HG02588 (cell line): ENCODE measurements around the gene KCNC1.

Experiments used
- ATAC-seq: cut with Tn5 transposase; IDR thresholded peaks from one replicate; pipeline ENCODE4 v1.9.1; 2021; ENCODE audit warnings: mild to moderate bottlenecking, moderate library complexity; ENCODE audit not compliant: unreplicated experiment

The KCNC1 gene

DNA sequence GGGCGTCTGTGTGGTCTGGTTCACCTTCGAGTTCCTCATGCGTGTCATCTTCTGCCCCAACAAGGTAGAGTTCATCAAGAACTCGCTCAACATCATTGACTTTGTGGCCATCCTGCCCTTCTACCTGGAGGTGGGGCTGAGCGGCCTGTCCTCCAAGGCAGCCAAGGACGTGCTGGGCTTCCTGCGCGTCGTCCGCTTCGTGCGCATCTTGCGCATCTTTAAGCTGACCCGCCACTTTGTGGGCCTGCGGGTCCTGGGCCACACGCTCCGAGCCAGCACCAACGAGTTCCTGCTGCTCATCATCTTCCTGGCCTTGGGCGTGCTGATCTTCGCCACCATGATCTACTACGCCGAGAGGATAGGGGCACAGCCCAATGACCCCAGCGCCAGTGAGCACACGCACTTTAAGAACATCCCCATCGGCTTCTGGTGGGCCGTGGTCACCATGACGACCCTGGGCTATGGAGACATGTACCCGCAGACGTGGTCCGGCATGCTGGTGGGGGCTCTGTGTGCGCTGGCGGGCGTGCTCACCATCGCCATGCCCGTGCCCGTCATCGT lies 37.3 kb downstream of the KCNC1 start:
- ATAC-seq = no peak

DNA sequence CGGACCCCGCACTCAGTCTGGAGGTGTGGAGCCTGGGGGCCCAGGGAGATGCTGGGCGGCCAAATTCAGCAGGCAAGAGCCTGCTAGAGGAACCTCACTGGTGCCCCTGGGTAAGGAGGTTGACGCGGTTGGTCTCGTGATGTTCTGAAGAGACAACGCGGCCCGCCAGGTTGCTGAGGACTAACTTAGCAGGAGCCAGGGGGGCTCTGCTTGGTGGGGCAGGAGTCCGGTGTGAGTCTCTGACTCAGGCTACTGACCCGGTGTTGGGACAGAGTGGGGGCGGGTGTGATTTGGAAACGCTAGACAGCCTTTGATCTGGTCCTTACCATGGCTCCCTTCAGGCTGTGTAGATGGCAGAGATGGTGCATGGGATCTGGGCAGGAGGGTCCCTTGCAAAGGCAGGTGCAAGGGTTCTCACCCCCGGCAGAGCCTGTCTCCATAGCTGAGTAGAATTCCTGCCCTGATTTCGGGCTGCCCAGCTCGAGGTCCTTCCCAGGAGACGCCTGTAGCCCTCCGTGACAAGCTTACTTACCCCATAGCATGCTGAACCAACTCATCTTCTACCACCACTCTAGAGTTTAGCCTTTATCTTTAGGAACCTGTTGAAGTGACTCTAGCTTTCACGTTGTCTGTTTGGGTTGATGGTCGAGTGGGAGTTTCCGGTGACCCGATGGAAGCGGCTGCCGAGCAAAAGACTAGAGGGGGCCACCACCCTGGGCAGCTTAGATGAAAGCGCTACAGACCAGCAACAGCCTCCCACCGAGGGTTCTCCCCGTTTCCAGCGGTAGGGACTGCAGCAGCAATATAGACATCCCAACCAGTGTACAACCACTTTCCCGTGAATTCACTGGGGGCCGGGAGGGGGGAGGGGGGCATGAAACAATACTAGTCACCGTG lies 38.4 kb downstream of the KCNC1 start:
- no peak for ATAC-seq

DNA sequence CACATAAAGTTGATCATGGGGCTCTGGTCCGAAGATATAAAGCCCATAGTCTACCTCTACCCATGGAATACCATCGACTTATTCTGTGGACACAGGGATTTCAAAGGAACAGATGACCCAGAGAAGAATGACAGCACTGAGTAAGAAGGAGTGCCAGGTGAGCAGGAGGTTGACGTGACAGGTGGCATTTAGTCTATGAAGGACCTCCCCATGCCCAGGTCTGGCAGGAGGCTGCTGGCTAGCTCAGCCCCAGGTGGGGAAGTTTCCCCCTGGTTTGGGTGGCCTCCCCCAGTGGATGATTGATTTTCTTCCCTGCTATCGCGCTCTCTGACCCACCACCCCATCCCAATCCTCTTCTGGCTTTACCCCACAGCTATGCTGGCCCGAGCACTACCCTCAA lies 39.1 kb downstream of the KCNC1 start:
- ATAC-seq = no peak

DNA sequence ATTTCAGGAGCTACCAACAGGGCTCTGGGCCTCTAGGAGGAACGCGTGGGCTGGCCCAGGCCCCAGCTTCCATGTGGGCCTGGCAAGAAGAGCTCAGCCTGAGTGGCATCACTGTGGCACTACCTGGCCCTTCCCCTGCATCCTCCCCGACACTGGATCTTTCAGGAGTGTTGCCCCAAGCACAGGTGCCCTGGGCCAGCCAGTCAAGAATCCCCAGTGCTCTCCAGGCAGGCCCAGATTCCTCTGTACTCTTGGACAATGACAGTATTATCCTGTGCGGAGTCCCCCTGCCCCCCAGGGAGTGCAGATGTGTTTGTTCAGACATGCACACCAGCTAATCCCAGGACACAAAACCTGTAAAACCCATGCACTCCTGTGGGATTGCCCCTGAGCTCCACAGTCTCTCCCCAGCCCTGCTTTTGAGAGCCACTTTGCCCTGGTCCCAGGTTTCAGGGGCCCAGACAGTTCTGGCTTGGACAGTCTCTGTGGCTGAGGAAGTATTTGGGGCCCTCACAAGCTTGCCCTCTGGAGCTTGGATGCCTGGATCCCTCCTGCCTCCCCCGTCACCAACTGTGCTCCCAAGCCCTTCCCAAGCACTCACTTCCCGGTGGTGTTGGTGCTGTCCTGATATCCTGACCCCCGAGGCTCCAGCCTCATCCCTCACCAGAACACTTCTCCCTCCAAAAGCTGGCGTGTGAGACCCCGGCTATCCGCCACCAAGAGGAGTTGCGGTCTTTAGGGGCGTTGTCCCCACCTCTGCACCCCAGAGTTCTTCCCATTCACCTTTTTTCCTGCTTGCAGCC lies 39.9 kb downstream of the KCNC1 start:
- no peak for ATAC-seq

DNA sequence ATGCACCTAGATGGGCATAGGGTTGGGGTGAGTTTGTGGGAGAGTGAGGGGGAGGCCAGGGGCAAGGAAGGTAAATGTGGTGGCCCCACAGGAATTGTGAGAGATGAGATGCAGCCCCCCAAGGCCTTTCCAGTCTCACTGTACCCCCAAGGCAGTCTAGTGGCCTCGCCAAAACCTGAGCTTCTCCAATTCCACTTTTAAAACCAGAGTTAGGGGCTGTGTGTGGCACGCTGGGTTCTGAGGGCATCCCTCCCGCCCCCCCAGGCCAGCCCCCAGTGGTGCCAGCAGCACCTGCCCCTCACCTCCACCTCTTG lies 40.4 kb downstream of the KCNC1 start:
- no peak for ATAC-seq

DNA sequence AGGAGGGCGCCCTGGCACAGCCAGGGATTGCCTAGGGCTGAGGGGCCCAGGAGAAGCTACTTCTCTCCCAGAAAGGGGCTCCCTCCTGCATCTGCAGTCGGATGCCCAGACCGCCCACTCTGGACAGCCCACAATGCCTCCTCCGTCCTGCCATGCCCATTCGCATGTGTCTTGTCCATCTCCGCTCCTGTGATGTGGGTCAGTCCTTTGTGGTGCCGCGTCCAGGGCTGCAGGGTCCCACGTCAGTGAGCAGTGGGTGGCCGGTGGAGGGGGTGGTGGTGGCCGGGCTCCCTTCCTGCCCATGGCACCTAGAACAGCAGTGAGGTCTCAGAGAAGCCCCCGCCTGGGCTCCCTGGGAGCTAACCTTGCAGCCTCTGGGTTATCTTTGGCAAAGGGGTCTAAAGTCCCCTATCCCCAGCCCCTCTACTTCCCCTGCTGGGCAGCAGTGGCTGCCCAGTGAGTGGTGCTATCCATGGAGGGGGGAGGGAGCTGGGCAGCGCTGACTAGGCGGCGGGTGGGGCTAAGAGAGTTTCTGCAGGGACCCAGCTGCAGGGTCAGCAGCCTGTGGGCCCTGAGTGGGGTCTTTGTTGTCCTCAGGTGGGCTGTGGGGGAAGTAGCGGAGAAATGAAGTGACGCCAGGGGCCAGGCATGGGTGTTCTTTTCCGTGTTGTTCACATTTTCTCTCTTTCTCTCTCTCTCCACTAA lies 41.1 kb downstream of the KCNC1 start:
- ATAC-seq = no peak

DNA sequence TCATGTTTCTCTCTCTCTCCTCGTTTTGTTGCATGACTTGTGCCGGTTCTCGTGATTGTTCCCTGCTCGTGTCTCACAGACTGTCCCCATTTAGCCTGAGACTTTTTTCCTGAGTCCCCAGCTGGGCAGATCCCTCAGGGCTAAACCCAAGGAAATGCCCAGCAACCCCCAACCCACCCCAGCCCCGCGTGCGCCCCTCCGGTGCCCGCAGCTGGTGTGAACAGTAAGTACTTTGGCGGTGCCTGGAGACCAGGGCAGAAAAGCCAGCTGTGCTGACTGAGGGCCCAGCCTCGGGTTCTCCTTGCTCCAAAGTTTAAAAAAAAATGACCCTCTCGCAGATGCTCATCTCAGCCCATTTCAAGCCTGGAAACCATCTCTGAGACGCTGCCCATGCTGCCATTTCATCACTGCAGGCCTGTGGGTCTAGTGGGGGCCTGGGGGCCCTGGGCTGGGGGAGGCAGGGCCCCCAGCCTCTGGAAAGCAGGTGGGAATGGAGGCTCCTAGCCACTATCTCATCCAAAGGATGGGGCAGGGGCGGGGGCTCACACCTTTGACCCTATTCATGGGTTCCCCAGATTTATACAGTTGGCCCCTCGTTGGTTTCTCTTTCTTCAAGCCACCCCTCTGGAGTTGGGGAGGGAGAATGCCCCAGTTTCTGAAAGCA lies 41.8 kb downstream of the KCNC1 start:
- ATAC-seq = no peak

DNA sequence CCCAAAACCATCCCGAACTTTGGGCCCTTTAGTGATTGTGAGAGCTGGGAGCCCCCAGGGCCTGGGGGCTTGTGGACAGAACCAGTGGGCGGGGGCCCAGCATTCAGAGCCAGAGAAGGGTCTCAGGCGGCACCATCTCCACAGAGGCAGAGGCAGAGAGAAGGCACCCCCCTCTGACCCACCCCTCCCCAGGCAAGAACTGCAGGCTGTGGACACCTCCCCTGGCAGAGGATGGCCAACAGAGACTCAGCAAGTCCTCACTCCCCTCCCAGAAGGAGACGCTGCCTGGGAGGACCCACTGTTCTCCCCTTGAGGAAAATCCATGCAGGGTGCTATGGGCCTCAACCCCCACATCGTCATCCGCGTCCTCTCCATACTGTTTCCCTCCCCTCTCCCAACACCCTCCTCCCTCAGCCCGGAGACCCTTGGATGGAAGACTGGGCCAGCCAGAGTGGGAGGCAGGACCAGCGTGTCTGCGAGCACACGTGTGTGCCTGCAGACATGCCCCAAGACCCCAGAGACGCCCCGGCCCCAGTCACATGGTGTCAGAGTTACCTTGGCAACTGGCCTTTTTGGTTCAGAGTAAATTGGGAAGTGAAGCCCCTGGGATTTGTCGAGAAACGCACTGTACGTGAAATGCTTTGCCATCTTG lies 42.6 kb downstream of the KCNC1 start:
- no peak for ATAC-seq

DNA sequence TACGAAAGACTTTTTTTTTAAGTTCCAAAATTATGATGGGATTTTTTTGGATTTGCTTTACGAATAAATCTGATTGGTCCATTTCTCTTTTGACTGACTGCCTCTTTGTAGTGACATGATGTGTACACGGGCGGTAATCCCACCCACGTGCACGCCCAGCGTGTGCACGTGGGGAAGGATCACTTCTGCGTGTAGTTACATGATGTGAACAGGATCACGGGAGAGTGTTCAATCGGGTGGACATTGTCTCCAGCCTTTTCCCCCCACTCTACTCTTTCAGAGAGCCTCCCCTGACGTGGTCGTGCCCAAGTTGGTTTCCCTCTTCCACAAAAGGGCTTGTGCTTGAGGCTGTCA lies 43.1 kb downstream of the KCNC1 start:
- ATAC-seq = no peak

DNA sequence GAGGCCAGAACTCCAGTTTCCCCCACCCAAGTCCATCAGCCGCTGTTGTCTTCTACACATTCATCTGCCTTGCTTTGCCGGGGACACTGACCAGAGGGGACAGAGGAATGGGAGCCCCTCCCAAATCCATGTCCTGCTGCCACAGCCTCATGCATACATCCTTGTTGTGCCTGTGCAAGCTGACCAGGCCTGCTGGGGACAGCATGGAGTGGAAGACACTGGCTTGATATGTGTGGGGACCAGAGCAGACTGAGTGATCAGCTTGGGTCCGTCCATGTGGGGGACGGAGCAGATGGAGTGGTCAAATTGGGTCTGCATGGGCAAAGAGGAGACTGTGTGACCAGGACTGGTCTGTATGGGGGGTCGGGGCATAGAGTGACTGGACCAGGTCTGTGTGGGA lies 43.8 kb downstream of the KCNC1 start:
- no peak for ATAC-seq

DNA sequence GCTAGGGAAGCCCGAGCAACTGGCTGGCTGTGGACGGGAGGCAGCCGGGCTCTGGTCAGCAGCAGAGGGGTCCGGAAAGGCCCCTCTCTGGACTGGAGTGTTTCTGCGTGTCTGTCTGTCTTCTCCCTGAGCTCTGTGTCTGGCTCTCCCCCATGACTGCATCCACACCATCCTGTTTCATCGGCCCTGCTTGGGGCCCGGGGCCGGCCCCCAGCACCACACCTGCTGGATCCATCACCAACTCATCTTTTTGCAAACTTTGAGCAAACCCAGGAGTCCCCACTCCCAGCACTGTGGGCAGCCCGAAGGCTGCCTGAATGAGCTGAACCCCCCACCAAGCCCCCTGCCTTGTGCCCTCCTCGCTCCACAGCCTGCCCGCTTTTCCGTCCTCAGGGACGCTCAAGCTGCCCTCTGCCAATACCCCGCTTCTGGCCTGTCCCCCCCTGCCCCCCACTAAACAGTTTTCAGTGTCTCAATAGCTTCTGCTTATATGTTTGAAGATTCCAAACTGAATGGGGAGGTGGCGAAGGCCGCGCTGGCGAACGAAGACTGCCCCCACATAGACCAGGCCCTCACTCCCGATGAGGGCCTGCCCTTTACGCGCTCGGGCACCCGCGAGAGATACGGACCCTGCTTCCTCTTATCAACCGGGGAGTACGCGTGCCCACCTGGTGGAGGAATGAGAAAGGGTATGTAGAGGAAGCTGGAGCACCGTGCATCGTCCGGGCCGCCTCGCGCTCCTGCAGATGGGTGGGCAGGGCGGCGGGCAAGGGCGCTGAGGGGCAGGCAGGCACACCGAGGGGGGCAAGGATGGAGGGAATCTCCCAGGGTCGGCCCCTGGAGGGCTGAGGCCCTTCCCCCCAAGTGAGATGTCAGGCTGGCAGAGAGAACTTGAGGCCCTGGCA lies 44.6 kb downstream of the KCNC1 start:
- no peak for ATAC-seq

DNA sequence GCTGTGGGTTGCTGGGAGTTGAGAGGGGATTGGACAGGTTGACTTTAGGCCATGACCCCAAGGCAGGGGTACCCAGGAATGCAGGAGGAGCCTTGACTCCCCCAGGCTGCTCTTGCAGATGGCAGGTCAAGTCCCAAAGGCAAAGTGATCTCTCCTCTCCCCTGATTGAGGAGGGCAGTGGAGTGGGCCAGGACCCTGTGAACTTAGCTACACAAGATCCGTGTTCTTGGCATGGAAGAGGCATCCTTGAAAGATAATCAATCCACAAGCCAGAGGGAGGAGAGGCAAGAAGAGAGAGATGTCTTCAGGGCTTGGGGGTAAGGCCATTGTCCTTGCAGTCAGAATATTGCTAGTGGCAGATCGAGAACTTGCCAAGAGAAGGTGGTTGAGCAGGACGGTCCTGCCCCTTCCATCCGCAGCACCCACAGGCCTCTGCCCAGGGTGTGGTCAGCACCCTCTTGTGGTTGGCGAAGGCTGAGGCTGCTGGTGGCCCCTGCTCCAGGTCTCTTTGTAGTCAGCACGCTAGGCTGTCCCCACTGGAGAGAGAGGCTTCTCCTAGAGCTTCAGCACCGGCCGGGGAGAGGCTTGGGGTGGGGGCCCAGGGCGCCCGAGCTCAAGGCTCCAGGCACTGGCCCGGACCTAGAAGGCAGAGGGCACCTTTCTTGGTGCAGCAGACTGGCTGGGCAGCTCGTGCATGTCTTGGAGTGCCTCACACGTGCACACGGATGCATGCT lies 45.4 kb downstream of the KCNC1 start:
- ATAC-seq = no peak

DNA sequence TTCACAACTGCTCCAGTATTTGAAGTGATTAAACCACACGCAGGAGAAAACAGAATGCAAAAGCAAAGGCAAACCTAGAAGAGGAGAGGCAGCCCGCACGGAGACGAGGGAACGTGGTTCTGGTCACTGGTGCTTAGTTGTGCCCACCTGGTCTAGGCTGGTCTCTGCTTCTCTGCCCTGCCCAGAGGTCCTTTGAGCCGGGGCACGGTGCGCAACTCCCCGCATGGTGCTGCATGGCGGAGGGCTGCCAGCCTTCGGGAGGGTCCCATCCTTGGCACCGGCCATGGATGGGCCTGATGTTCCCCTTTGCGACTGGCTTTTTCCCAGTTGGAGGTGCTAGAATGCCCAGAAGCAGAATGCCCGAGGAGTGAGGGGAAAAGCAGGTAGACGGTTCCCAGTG lies 46.1 kb downstream of the KCNC1 start:
- ATAC-seq = no peak

DNA sequence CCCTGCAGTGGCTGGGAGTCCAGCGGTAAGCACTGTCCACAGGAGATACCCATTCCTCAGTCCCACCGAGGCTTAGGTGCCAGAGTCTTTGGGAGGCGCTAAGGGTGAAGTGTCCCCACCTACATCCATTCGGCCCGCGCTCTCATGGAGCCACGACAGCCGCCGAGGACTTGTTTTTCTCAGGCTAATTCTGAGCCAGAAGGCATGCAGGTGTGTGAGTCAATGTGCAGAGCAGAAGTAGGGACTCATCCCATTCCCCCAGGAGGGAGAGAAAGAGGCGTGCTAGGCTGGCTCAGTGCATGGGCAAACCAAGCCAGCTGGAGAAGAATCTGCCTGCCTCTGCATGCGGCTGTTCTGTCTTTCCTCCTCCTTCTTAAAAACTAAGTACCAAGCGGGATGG lies 46.6 kb downstream of the KCNC1 start:
- ATAC-seq = no peak

DNA sequence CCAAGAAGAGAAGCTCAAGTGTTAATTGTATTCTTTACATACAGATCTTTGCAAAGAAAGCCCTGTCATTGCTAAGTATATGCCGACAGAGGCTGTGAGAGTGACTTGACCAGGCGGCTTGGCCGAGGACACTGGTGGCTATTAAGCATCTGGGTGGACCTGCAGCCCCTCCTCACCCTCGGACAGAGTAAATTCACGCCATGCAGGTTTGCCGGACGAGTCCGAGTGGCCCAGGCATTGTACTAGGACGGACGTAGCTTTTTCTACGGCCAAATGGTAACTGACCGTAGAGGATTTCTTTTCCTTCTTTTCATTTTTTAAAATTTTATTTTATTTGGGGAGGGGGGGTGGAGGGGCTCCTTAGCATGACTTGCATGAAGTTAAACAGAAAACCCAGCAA lies 47.0 kb downstream of the KCNC1 start:
- ATAC-seq = no peak

DNA sequence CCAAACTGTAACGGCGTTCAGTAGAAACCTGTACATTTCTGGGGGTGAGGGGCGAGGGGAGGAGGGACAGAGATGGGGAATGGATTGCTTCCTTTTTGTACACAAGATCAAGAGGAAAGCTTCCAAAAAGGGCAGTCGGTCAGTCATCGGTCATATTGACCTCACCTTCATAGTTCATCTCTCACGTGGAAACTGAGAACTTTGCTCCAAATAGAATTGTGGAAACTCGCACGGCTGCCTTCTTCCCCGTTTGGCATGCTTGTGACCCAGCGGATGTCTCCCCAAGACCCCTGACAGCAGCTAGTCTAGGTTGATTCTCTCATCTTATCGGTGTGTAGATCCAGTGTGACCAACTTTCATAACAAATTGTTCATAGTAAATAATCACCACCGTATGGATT lies 47.6 kb downstream of the KCNC1 start:
- ATAC-seq = no peak

DNA sequence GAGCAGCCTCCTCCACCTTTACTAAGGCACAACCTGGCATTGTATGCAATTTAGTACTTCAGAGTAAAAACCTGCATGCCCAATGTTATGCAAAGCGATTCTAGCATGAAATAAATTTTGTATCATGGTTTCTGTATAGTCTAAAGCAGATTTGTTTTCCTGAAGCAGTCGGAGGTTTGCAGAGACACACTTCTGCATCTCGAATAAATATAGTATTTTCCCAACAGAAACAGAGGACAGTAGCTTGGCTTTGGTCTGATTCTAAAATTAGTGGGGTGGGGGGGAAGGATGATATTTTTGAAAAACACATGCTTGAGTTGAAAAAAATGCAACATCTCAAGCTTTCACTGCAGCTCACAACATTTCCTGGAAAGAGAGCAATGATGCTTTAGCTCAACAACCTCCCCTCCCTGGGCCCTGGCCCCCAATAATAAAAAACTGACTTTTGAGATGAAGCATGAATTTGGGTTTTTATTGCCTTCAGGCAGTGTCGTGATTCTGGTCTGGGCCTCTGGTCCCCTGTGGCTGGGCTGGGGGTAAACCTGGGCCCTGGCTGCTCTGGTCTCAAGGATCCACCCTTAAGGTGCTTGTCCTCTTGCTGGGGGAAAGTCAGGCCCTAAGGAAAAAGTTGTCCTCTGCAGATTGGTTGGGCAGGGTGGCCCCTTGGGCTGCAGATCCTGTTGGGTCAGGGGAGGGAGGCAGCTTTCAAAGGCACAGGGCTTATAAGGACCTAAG lies 48.2 kb downstream of the KCNC1 start:
- ATAC-seq = no peak

DNA sequence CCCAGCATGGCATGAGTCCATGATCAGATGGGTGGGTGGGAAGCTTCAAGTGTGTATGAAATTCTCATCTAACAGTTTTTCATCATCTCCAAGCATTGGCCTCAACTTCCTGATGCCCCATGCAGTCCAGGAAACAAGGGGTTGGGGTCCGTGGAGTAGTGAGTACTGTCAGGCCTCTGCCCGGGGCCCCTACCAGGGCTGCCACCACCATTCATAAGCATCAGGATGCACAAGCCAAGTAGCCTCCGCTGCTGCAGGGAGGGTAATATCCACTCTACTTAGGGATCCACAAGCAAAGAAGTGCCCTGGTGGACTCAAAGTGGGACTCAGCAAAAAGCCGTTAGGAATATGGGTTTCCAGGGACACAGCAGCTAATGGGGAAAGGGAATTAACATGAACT lies 49.3 kb downstream of the KCNC1 start:
- ATAC-seq = no peak
